T-helper 1 cell (primary cell): ENCODE results near the gene COQ4.

Experiments used
- DNase-seq, 5 donors: peaks; one replicate each; pipeline ENCODE4 v3.0.0-alpha.2; 2012 to 2020

Gene COQ4

GRCh38 chr9:128382261-128382660 is 59.6 kb downstream of the COQ4 start:
- DNase-seq, result no peak

DNA sequence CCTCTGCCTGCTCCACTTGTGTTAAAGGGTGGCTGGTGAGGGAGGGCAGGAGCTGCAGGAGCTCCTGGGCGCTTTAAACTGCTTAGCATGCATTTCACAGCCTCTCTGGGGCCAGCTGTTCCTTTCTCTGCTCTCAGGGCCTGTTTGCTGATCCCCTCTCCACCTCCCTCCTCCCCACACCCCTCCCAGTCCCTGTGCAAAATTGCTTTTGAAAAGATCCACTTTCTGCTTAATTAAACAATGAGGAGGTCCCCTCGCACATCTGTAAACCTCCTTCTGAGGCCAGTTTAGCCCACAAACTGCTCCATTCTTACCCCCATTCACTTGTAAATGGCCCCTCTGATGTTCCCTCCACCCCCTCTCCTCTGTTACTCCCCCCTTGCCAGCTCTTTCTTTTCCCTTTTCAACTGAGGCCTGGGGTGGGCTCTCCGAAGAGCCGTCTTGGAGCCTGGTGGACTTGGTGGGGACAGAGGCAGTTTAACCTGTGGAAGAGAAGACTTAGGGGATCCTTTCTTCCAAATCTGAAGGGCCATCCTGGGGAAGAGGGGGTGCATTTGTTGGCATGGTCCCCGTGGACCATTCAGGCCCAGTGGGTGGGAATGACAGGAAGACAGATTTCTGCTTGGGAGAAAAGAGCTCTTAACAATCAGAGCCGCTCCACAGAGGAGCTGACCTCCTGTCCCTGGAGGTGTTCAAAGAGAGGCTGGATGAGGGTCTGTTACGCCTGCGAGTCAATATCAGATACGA is 60.5 kb downstream of the COQ4 start:
- no peak for DNase-seq
